NCI-H1694 (cell line): ENCODE results near the gene IGF2BP2.
"Not testable (repeated sequence)": the region's sequence is repeated elsewhere in the genome, so short reads cannot be mapped to it uniquely, and the experiment has no call there.

Source experiments
- DNase-seq: peaks from one replicate; lab custom pipeline; 2025; lab: John Stamatoyannopoulos, UW

IGF2BP2 gene

GRCh38 chr3:185797993-185798830 lies 26.6 kb downstream of the IGF2BP2 start:
- DNase-seq: no peak

- DNase-seq: no peak
These were observed 27.5 kb downstream of the IGF2BP2 start for GRCh38 chr3:185797108-185797881.

- DNase-seq: no peak
These were observed 28.3 kb downstream of the IGF2BP2 start for GRCh38 chr3:185796431-185797107.

DNA sequence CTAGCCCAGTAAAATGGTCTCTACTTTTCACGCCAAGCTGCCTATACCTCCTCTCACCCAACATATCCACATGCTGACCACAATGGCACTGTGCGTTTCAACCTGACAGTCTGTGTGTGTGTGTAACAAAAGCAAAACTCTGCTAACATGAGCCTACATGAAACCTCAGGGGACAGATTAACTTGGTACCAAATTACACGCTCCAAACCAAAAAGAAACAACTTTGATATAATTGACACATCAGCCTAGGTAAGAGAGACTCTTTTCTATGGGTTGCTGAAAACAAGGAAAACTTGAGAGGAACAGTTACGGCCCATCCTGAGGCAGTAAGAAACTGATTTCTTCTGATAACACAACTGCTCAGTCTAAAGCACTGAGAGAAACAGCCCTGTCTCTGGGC lies 31.5 kb downstream of the IGF2BP2 start:
- DNase-seq: no peak

- DNase-seq: no peak
These were observed 31.9 kb downstream of the IGF2BP2 start for GRCh38 chr3:185792955-185793354.

DNA sequence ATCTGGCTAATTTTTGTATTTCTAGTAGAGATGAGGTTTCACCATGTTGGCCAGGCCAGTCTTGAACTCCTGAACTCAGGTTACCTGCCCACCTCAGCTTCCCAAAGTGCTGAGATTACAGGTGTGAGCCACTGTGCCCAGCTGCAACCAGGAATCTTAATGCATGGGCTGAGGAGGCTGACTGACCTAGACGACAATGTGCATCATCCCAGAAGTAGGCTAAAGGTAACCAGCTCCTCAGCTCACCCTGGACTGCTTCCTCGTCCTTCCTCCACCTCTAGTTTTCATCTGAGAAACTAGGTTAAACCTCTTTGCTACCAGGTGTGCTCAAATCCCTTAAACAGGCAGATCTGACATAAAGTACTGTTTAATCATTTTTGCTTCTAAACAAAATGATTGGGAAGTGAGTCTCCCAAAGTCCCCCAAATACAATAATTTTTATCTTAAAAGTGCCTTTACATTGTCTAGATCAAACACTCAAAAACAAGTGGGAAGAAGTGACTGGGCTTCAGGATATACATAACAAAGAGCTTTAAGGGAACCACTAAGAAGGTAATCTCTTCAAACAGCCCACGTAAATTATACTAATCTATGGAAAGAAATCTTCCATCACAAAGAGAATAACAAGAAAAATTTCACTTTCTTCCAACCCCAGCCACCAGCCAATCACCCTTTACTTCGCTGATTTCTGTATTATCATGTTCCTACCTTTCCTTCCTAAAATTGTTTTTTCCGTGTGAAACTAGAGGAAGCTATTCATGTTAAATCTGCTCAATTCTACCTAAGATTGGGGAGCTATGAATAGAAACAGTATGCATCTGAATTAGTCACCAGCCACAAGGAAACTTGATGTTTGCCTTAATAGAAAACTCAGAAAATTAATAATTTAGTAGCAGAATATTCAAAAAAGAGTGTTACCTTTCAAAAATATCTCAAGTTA lies 34.7 kb downstream of the IGF2BP2 start:
- no peak for DNase-seq

DNA sequence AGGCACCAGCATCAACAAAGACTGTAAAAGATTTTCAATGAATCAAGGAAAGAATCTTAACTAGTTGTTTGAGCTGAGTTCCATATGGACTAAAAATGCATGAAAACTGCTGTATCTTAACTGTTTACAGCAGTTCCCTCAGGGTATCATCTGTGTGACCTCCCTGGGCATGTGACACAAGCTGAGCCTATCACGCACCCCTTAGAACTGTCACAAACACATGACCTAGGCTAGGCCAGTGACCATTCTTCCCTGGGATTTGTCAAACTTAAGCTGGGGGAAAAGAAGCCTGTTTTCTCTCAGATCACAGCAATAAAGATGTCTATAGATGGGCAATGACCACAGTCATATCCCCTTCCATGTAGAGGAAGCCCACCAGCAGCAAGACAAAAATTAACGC lies 35.7 kb downstream of the IGF2BP2 start:
- DNase-seq: no peak

DNA sequence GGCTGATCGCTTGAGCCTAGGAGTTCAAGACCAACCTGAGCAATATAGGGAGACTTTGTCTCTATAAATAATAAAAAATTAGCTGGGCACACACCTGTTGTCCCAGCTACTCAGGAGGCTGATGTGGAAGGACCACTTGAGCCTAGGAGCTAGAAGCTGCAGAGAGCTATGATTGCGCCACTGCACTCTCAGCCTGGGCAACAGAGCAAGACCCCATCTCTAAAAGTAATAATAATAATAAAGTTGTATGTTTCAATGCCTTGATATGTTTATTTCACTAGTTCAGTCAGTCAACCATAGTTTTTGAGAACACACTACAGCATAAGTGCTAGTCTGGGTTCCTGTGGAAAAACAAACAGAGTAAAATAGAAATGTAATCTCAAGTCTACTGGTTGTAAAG lies 36.5 kb downstream of the IGF2BP2 start:
- no peak for DNase-seq

- no peak for DNase-seq
These were observed 37.6 kb downstream of the IGF2BP2 start for GRCh38 chr3:185786956-185787877.

DNA sequence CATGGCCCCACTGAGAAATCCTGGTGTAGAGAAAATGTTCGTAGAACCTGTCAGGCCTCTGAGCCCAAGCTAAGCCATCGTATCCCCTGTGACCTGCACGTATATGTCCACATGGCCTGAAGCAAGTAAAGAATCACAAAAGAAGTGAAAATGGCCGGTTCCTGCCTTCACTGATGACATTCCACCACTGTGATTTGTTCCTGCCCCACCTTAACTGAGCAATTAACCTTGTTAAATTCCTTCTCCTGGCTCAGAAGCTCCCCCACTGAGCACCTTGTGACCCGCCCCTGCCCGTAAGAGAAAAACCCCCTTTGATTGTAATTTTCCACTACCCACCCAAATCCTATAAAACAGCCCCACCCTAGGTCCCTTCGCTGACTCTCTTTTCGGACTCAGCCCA lies 38.6 kb downstream of the IGF2BP2 start:
- DNase-seq: not testable (repeated sequence)

- no peak for DNase-seq
These were observed 40.5 kb downstream of the IGF2BP2 start for GRCh38 chr3:185784317-185784716.

DNA sequence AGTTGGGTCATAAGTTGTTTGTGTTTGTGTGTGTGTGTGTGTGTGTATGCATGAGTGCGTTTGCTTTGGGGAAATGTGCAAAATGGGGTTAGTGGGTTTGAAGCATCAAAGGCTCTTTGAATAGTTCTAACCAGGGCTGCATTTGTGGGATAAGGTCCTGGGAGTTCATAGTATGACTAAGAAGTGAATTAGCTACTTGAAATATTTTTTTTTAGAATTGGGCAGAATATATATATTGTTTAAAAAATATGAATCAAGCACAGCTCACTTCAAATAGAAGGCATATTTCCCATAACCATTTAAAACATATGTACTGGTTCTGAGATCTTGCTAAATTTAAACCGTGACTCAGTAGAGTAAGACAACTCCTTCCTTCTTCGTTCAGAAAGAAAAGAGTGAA lies 43.1 kb downstream of the IGF2BP2 start:
- no peak for DNase-seq

DNA sequence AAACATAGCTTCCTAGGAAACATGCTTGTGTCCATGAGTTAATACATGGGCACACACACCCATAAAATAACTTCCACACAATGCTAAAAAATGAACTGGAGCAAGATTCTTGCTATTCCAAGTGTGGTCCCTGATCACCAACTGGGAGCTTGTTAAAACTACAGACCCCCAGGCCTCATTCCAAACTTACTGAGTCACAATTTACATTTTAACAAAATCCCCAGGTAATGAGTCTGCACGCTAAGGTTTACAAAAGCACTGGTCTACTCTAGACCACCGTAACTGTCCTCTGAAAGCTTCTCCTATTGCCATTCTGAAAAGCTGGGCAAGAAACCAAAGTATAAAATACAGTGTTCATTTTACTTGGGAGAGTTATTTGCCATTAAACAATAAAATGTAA lies 45.4 kb downstream of the IGF2BP2 start:
- no peak for DNase-seq

DNA sequence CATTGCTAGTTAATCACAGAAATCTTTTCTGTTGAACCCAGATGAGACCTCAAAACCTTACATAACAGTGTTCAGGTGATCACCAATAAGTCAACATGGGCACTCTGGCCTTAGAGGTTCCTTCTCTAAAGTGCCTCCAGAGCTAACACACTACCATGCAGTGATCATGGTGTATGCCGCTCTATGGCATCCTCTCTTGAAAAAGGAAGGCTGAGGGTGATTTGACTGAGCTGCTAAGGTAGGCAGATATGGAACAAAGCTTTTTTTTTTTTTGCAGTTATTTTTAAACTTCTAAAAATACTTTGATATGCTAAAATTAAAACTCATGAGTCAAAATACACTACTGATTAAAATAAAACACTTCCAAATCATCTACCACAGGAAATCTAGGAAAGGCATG lies 46.0 kb downstream of the IGF2BP2 start:
- DNase-seq: no peak

DNA sequence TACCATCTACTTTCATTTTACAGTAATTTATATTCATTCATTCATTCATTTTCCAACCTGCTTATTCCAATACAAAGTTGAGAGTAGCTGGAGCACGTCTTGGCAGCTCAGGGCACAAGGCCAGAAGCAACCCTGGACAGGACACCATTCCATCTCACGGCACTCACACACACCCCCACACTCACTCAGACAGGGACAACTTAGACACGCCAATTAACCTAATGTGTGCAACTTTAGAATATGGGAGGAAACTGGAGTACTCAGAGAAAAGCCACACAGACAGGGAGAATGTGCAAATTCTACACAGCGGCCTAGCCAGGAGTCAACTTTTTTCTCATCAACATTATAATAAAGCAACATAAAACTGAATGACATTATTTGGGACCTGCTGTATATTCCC lies 46.7 kb downstream of the IGF2BP2 start:
- DNase-seq: no peak

- DNase-seq: no peak
These were observed 54.7 kb downstream of the IGF2BP2 start for GRCh38 chr3:185770109-185770508.

DNA sequence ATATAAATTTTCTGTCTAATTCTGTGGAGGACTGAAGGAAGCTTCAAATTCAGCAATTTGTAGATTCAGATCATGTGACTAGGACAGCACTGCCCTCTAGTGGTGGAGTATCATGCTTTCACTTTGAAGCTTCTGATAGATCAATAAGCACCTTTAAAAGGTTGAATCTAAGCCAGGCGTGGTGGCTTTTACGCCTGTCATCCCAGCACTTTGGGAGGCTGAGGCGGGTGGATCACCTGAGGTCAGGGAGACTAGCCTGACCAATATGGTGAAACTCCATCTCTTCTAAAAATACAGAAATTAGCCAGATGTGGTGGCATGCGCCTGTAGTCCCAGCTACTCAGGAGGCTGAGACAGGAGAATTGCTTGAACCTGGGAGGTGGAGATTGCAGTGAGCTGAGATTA lies 56.3 kb downstream of the IGF2BP2 start:
- peak; percentile 69 for DNase-seq

- DNase-seq: no peak
These were observed 57.7 kb downstream of the IGF2BP2 start for GRCh38 chr3:185767002-185767688.

- DNase-seq: no peak
These were observed 58.4 kb downstream of the IGF2BP2 start for GRCh38 chr3:185766329-185767001.
